Activated CD8-positive, alpha-beta memory T cell treated with anti-CD3 and anti-CD28 coated beads, Interleukin-2, amount 50 U/mL, for 4 hours (primary cell): ENCODE results near the gene AMBP.

Experiments
- DNase-seq: peaks from one replicate; pipeline ENCODE4 v3.0.0-alpha.2; 2020

AMBP gene

DNA sequence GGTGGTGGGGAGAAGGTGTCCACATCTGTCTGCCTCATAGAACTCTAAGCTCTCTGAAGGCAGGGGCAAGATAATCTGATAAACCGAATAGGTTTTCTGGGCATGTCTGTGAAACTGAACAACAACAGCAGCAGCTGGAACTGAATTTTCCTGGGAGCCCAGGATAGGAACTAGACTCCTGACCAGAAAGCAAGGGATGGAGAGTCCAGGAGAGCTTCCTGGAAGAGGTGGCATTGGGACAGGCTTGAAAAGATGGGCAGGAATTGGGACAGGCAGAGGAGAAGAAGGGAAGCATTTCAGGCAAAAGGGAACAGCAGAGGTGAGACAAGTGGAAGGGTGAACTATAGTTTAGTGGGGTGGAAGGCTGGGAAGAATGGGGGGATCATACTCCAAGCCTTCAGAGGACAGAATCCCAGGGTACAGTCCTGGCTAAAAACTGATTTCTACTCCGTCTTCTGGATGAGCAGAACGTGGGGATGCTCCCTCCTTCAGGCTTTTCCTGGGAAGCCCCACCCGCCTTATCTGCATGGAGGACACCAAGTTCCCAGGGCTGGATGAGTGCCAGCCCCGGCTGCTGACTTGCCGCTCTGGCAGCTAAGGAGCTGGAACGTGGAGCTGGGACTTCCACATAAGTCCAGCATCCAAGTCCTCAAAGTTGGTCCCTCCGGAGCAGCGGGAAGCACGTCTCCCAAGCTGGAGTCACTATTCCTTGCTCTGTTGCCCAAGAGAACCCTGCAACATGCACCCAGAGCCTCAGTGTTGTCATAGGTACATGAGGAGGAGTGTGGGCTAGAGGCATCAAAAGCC, 34.9 kb upstream of the AMBP start:
- DNase-seq = no peak

DNA sequence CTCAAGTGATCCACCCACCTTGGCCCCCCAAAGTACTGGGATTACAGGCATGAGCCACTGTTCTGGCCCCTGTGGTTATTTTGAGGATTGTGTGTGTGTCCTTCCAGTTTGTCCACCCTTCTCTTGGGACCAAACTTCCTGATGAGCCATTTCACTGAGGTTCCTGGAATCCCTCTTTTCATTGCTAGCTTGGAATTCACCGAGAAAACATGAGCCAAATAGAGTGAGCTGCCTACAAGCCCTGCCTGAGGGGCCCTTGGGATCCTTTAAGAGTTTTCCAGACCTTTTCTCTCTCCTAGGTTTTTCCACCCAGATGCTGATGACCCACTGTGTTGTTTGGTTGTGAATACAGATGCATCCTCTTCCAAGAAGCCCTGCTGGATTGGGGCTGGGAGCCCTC, 34.2 kb upstream of the AMBP start:
- no peak for DNase-seq

DNA sequence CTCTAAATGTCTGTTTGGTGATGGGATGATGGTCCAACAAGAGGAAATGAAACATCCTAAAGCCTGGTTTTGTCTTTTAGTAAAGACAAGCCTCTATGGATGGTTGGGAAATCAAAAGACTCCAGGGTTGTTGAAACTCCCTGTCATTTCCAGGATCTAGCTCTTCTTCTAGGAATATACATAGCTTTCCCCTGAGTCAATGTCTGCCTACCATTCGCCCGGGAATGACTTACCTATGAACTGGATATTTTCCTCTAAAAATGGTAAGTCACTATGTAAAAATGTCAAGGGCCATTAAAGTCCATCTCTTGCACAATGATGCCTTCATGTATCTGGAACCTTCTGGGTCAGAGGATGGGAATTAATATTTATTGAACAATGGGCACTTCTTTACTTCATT, 32.1 kb upstream of the AMBP start:
- DNase-seq = no peak

DNA sequence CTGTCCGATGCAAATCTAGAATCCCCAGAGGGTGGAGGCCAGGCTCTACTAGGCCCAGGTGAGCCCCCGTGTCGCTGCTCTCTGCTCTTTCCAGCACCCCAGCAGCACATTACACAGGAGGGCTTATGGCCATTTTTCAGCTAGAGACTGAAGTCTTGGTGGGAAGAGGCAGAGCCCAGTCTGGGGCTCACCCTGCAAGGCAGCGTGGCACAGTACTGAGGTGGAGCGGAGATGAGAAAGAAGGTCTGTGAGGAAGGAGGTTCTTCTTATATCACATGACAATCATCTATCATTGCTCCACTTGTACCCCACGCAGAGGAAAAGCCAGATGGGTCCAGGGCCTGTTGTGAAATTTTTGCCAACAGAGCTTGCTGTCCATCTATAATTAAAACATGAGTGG, 31.0 kb upstream of the AMBP start:
- no peak for DNase-seq

DNA sequence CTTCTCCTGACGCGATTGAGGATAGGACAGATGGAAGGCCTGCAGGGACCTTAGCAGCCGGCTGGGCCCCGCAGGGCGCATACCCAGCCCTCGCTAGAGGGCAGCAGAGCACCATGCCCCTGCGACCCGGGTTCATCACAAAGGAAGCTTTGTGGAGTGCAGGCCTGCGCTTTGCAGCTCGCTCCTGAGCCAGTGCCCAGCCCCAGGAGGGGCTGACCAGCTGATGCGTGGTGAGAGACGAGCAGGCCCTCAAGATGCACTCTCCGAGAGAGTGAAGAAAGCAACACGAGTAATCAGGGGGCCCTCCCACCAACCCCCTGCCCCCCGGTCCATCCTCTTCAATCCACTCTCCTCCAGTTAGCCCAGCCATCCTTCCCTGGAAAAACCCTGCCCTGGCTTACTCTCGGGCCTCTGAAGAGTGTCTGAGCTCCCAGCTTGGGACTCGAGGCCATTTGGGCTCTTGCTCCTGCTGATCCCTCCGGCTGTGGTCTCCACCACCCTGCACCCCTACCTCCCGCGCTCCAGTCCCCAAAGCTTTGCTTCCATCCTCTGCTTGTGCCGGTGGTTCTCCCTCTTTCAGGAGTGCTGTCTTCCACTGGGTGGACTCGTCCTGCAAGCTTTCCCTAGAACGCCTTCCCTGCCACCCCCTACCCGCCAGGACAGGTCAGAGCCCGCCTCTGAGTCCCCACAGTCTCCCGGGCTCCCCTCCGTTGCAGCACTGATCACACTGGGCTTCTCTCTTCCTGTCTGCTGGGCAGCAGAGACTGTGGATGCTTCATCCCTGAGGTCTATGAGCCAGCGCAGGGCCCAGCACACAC, 30.1 kb upstream of the AMBP start:
- DNase-seq = peak; percentile 40

DNA sequence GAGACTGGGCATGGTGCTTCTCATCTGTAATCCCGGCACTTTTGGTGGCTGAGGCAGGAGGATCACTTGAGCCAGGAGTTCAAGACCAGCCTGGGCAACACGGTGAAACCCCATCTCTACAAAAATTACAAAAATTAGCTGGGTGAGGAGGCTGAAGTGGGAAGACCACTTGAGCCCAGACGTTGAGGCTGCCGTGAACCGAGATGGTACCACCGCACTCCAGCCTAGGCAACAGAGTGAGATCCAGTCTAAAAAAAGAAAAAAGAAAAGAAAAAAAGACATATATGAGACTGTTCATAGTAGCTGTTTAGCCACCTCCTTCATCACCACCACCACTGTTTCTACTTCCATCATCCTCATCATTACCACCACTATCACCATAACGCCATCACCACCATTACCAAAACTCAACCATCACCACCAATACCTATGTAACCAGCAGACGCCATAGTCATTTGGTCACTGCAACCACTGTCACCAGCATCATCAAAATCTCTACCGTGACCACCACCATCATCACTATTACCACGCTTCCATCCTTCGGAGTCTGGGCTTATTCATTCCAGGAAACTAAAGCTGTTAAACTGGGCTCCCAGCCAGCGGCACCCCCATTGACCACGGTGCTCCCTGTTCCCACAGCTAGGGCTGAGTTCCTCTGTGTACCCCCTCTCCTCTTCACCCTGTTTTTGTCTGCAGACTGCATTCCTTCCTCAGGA, 29.3 kb upstream of the AMBP start:
- no peak for DNase-seq

DNA sequence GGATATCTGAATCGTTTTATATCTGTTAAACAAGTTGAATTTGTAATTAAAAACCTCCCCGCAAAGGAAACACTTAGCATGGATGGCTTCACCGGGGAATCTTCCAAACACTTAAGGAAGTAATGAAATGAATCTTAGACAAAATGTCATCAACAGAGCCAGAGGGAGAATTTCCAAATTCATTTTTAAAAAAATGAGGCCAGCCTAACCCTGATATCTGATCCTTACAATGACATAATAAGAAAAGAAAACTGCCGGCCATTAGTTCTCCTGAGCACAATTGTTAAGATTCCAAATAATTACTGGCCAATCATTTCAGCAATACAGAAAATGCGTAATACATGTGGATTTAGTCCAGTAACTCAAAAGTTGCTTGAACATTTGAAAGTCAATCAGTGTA, 27.1 kb upstream of the AMBP start:
- no peak for DNase-seq

DNA sequence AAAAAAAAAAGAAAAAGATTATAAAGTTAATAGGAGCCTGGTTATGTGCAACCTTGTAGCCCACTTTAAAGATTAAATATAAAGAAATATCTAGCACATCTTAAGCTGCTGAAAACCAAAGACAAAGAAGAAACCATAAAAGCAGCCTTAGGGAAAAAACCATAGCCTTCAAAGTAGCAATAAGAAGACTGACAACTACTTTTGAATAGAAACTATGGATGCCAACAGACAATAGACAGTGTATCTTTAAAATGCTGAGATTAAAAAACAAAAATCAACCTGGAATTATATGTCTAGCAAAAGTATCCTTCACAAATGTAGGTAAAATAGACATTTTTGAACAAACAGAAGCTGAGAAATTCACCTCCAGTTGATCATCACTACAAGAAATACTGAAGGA, 24.4 kb upstream of the AMBP start:
- DNase-seq = no peak

DNA sequence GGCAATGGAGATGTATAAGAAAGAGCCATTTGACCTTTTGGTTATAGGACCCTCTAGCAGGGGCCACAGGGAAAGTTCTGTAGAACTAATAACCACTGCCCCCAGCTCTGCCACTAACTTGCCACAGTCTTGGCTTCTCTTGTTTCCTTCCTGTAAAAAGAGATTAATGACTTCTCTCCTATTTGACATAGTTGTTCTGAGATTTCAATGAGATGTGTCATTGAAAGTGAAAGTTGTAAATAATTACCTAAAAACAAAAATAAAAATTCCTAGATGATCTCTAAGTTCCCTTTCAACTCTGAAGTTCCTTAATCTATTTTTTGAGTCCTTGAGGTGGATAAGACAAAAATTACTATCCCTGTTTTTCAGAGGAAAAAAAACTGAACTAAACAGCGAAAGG, 22.4 kb upstream of the AMBP start:
- no peak for DNase-seq

DNA sequence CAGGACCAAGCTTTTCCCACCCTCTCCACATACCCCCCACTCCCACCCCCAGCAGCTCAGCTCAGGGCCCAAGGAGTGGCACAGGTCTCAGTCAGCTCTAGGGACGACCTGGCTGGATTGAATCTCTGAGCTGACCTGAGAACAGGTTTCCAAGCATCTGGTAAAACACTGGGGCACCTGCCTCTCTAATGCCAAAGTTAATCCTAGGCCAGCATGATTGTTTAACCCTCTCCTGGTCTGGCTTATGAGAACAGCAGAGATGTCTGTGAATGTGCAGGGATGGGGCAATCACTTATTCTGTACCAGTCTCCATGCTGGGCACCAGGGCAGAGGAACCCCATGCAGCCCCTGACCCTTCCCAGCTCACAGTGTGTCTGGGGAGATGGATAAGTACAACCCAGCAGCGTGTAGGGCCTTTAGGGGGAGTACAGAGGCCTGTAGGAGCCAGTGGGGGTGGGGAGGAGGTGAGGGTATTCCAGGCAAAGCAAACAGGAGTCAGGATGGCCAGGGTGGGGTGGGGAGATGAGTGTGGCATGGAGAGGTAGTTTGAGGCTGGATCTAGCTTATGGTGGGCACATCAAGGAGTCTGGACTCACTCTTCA, 21.7 kb upstream of the AMBP start:
- no peak for DNase-seq

DNA sequence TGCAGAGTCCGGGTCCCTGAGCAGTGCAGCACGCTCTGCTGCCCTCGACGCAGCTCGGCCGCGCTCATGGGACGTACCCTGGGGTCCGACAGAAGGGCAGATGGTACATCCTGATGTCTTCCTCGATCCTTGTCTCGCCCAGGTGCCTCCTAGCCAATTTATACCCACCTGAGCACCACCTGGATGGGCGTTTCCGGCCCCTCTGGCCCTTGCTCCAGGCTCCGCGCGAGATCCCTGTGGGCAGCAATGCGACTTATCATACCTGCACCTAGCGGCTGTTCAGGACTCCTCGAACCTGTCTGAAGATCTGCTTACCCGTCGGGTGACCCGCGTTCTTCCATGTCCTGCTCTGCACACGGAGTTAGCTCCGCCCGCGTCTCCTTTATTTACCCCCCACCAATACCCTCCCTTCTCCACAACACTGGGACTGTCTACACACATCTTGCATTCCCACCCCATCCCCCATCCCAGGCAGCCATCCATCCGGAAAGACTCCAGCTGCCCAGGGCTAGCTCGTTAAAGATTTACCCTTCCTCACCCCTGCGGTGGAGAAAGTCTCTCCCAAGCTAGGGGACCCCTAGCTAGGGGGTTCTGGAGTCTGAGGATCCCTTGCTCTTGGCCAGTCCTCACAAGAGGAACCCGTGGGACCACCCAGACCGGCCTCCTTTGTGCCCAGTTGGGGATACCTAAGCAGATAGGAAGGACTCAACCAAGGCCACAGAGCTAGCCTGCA, 21.0 kb upstream of the AMBP start, which contains the start of gene KIF12:
Gene KIF12, minus strand, starts transcription at position 357 of the 733 bp plus-strand sequence. Its CDS starts 16 bp downstream, at position 341.
- no peak for DNase-seq

DNA sequence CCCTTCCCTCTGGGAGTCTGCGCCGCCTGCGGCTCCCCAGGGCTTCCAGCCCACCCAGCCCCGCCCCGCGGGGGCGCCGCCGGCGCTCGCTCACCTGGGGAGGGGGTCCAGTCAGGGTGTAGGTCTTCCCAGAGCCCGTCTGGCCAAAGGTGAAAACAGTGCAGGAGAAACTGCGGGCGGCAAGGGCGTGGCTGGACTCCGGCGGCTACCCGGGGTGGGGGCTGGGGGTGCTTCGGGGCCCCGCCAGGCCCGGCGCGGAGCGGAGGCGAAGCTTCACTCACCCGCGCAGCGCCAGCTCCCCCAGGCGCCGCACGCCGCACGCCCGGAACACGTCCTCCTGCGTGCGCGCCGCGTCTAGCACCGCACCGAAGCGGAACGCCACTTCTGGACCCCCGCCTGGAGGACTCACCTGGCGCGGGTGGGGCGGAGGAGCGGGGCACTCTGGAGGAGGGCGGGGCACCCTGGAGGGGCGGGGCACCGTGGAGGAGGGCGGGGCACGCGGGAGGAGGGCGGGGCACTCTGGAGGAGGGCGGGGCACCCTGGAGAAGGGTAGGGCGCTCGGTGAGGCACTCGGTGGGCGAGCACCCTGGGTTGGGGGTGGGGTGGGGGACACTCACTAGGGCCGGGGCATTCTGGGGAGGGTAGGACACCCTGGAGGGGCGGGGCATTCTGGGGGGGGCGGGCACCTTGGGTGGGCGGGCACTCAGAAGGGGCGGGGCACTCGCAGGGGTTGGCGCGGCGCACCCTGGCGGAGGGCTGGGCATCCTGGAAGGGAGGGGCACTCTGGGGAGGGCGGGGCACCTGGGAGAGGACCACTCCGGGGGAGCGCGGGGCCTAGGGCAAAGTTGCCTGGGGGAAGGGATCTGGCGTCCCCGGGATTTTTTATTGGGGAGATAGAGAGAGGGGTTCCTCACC, 20.2 kb upstream of the AMBP start:
- DNase-seq = no peak

DNA sequence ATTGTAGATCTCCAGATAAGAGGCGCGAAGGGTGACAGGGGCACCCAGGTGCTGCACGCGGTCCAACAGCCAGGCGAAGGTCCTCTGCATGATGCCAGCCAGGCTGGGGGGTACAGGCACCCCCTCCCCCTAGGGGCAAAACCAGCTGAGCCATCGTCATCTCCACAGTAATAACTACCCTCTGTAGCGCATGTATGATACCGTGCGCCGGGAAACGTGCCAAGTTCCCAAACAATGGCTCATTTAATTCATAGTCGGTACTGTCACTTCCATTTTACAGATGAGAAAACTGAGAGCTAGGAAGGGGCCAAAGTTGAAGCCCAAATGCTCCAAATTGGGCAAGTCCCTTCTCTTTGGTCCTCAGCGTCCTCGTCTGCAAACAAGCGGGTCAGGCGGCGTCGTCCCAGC, 19.5 kb upstream of the AMBP start:
- DNase-seq = no peak

DNA sequence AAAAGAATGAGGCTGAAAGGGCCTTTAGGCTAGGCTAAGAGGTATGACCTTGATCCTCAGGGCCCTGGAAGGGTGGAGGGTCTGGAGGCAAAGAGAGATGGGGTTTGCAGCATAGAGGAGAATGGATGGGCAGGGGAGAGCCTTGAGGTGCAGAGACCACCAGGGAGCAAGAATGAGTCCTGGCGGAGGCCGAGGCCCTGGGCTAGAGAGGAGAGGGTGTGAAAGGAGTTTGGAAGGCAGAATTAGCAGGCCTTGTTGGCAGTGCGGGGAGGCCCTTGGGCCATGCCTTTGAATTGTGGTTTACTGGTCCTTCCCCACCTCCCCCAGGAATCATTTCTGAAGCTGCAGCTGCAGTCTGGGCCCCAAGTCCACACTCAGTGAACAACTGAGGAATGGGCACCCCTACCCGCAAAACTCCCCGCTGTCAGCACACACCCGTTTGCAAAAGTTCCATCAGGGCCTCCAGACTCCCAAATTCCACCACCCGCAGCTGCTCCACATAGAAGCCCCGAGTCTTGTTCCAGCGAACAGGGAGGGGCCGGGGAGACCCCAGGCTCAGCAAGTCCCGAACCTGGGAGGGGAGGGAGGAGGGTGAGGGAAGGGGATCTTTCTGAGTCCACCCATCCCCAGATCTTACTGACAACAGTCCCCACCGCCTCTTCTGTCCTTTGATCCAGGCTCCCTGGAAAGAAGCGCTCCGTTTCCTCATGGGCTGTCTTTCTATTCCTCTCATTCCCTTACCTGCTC, 18.9 kb upstream of the AMBP start:
- no peak for DNase-seq

DNA sequence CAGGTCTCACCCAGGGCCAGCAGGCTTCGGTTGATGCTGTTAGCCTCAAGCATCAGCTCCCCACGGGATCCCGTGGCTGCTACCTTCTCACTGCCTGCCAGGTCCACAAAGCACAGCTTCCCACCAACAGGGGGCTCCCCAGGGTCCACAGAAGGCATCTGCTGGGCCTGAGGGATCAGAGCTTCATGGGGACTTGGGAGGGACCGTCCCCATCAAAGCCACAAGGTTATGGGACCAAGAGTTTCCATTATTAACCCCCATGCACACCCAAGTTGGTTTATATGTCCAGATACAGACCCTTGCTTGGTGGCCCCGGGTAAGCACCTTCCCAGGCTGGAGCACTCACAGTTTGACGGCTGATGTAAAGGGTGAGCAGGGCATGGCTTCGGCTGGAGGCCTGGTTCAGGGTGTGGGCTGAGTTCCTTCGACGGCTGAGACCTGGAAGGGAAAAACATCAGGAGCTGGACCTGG, 18.0 kb upstream of the AMBP start:
- DNase-seq = no peak

DNA sequence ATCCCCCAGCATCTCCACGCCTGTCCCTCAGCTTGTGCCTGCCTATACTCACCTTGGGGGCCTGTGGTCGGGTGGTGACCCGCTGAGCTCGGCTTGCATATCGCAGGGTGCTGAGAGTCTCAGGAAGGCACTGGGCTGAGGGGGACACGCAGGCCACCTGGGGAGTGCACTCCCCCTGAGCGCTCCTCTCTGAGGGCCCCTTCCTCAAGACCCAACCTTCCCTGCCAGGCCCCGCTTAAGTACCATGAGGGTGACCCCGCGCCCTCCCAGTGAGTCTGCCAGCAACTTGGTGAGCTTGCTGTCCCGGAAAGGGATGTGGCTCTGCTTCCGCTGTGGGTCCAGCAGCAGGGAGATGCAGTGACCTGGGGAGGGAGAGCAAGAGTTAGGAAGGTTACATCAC, 16.9 kb upstream of the AMBP start:
- no peak for DNase-seq

DNA sequence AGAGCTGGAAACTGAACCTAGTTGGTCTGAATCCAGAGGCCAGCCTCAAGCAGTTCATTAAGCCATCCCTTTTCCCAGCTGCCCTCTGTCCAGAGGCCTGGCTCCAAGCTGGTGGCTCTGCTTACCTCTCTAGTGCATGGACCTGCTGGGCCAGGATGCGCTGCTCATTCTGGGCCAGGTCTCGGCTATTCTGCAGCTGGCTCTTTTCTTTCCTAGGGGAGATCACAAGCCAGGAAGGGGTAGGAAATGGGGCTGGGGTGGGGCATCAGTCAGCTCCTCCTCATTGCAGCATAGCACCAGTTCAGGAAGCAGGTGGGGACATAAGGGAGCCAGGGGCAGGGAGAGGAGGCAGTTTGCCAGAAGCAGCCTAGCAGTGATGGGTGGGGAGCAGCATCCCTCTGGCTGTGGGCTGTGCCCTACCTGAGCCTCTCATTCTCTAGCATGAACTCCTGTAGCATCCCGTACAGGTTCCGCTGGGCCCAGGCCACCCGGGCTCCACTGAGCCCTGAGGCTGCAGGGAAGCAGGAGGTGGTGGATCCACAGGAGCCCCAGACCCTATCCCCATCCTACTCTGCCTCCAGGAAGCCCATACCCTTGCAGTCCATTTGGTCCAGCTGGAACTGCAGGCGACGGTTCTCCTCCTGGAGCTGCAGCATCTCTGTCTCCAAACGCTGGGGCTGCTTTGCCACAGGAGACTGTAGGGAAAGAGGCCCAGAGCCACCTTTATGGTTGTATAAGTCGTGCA, 15.8 kb upstream of the AMBP start:
- no peak for DNase-seq

DNA sequence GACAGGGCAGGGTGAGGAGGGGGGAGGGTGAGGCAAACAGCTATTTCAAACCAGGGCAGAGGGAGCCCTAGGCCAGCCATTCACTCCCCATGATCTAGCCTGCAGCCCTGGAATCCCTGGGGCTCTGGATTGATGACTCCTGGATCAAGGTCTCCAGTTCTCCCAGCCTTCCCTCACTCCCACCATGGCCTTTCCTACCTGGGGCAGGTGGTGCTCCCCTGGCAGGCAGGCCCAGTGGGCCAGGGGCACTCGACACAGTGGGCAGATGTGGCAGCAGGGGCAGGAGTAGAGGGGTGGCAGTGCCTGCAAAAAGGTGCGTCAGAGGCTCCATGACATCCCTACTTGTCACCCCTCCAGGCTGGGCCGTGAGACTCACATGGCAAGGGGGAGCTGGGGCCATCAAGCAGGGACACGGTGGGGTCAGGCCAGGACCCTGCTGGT, 15.0 kb upstream of the AMBP start:
- DNase-seq = no peak

DNA sequence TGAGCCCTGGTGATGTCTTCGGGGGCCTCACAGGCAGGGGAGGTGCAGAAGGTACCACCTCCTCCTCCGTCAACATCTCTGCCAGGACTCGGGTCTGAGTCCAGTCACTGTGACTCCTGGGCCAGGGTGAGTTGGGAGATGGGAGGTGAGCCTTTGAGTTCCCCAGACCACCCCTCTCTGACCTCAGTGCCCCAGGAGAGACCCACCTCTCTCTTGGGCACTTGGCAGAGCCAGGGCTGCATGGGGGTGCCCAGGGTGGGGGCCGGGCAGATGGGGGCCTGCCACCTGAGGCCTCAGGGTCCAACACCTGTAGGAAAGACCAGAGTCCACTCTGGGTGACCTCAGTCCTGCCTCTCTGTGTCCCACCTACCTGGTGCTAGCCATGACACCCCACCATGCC, 14.2 kb upstream of the AMBP start:
- no peak for DNase-seq

DNA sequence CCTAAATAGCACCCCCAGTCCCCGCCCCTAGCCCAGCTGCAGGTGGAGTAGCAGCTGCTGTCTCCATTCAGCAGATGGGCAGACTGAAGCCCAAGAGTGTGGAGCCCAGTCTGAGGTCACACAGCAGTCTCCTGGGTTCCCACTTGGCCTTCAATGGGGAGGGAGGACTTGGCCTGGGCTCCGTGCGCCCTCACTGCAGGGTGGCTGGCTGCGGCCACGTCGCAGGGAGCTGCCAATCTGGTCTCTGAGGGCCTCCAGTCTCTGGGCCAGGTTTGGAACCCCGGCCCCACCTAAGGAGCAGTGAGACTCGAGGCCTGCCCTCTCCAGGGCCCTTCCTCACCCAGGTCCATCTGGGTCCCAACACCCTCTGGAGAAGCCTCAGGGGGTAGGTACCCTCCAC, 13.6 kb upstream of the AMBP start:
- DNase-seq = no peak
